ENCODE data around the gene GNG8.

Gene GNG8

GRCh38 chr19:46601318-46602224 lies 34.4 kb downstream of the GNG8 start, which contains the start of gene CALM3:
TSS of gene CALM3 (plus strand) at chr19:46601330. CDS start at chr19:46601435, 105 bp downstream.
- TF ChIP-seq JUND (IDR thresholded peaks at IDR 0.05; ENCODE audit: low read depth), result no peak
- no peak for DNase-seq (ENCODE audit: low read depth in 1 of 2, low spot score in 1 of 2)
- in situ Hi-C loops (cut with HindIII; ENCODE audit: low pct_unique_long_range_greater_than_20kb, low sequenced_read_pairs), result no loop called here

- in situ Hi-C loops (cut with HindIII; ENCODE audit: low pct_unique_long_range_greater_than_20kb, low sequenced_read_pairs), result no loop called here
- no peak for TF ChIP-seq JUND (IDR thresholded peaks at IDR 0.05; ENCODE audit: low read depth)
- peak; percentile 83 to 98 for DNase-seq (ENCODE audit: low read depth in 1 of 2, low spot score in 1 of 2)
These were observed 35.4 kb downstream of the GNG8 start for GRCh38 chr19:46600384-46601317.

GRCh38 chr19:46599716-46600373 lies 36.2 kb downstream of the GNG8 start:
- in situ Hi-C loops (cut with HindIII; ENCODE audit: low pct_unique_long_range_greater_than_20kb, low sequenced_read_pairs), result no loop called here
- DNase-seq (ENCODE audit: low read depth in 1 of 2, low spot score in 1 of 2), result peak in 1 of 2 experiments; percentile 28
- TF ChIP-seq JUND (IDR thresholded peaks at IDR 0.05; ENCODE audit: low read depth), result no peak

- DNase-seq (ENCODE audit: low read depth in 1 of 2, low spot score in 1 of 2), result no peak
- TF ChIP-seq JUND (IDR thresholded peaks at IDR 0.05; ENCODE audit: low read depth), result no peak
- in situ Hi-C loops (cut with HindIII; ENCODE audit: low pct_unique_long_range_greater_than_20kb, low sequenced_read_pairs), result no loop called here
These were observed 37.6 kb downstream of the GNG8 start for GRCh38 chr19:46598372-46598917.

- DNase-seq (ENCODE audit: low read depth in 1 of 2, low spot score in 1 of 2), result no peak
- no peak for TF ChIP-seq JUND (IDR thresholded peaks at IDR 0.05; ENCODE audit: low read depth)
- in situ Hi-C loops (cut with HindIII; ENCODE audit: low pct_unique_long_range_greater_than_20kb, low sequenced_read_pairs), result no loop called here
These were observed 40.0 kb downstream of the GNG8 start for GRCh38 chr19:46596008-46596407.

GRCh38 chr19:46591870-46592269 lies 44.1 kb downstream of the GNG8 start:
- in situ Hi-C loops (cut with HindIII; ENCODE audit: low pct_unique_long_range_greater_than_20kb, low sequenced_read_pairs), result no loop called here
- no peak for DNase-seq (ENCODE audit: low read depth in 1 of 2, low spot score in 1 of 2)
- TF ChIP-seq JUND (IDR thresholded peaks at IDR 0.05; ENCODE audit: low read depth), result no peak

- DNase-seq (ENCODE audit: low read depth in 1 of 2, low spot score in 1 of 2), result no peak
- in situ Hi-C loops (cut with HindIII; ENCODE audit: low pct_unique_long_range_greater_than_20kb, low sequenced_read_pairs), result no loop called here
- TF ChIP-seq JUND (IDR thresholded peaks at IDR 0.05; ENCODE audit: low read depth), result no peak
These were observed 44.7 kb downstream of the GNG8 start for GRCh38 chr19:46591254-46591653.

GRCh38 chr19:46587861-46588260 lies 48.1 kb downstream of the GNG8 start:
- no peak for DNase-seq (ENCODE audit: low read depth in 1 of 2, low spot score in 1 of 2)
- TF ChIP-seq JUND (IDR thresholded peaks at IDR 0.05; ENCODE audit: low read depth), result no peak
- in situ Hi-C loops (cut with HindIII; ENCODE audit: low pct_unique_long_range_greater_than_20kb, low sequenced_read_pairs), result no loop called here

- in situ Hi-C loops (cut with HindIII; ENCODE audit: low pct_unique_long_range_greater_than_20kb, low sequenced_read_pairs), result no loop called here
- peak in 1 of 2 experiments; percentile 54 for DNase-seq (ENCODE audit: low read depth in 1 of 2, low spot score in 1 of 2)
- no peak for TF ChIP-seq JUND (IDR thresholded peaks at IDR 0.05; ENCODE audit: low read depth)
These were observed 49.7 kb downstream of the GNG8 start for GRCh38 chr19:46586294-46586693.

- in situ Hi-C loops (cut with HindIII; ENCODE audit: low pct_unique_long_range_greater_than_20kb, low sequenced_read_pairs), result no loop called here
- no peak for DNase-seq (ENCODE audit: low read depth in 1 of 2, low spot score in 1 of 2)
- no peak for TF ChIP-seq JUND (IDR thresholded peaks at IDR 0.05; ENCODE audit: low read depth)
These were observed 50.5 kb downstream of the GNG8 start for GRCh38 chr19:46585539-46585938.

All from T47D (cell line).